Measurements from ENCODE around the gene WDR93. TPM values are rescaled to one million over a fixed set of nuclear protein-coding genes. Genes with fewer than 3 reads are reported as not detected.

Gene WDR93
- total RNA-seq, 1 experiment from 2014 or later = not detected

DNA sequence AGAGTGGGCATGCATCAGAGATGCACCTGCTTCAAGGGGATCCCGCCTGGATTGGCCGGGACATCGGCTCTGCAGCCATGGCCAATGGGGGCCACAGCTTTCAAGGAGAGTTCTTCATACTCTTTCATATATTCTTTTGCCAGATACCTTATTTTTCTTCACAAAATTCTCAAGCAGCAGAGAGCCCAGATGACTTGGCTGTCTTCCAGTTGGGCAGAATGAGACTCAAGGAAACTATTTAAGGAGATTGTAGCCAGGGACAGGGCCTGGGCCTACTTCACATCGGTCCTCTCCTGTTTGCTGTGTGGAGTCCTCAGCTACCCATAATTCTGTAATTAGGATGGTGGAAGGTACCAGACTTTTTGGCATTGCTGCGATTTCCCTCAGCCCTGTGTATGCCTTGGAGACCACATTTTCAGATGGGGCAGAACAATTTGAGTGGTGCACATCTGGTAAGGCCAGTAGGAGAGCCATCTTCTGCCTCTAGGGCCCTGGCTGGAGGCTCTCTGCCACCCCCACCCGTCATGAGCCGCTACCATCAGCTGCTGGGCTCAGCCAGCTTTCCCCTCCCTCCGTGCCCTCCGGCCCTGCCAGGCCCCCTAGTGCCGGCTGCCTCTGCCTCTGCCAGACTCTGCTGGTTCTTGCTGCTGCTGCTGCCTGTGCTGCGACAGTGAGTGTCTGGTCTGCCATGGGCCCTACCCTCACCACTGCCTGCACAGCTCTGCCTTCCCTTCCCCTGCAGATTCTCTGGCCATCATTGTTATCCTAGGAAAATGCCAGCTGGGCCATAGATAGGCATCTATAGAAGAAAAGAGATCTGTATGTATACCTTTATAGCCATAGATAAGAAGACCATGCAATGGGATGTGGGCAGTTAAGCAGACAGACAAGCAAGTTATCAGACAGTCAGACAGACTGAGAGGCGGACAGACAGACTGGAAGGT lies 18.1 kb upstream of the WDR93 start:
- Histone ChIP-seq H3K9ac (ENCODE audit: low read length) (no peak overlapping the region), H3K79me2 (ENCODE audit: low read length) (no peaks in the 10 kb centered on the region), H3K9me2 (replicated peaks; ENCODE audit: insufficient read depth, low read length) (no peaks in the 10 kb centered on the region), H3K4me1 (ENCODE audit: low read length) (no peaks in the 10 kb centered on the region), H4K20me1 (ENCODE audit: insufficient read depth, low read depth, low read length) (no peaks in the 10 kb centered on the region), H3K4me3 (ENCODE audit: low read length) (no peak overlapping the region), H3K27me3 (ENCODE audit: low read length) (no peaks in the 10 kb centered on the region), H3K4me2 (ENCODE audit: low read depth, low read length, poor library complexity, severe bottlenecking) (no peak overlapping the region), H3K9me3 (ENCODE audit: low read length) (no peaks in the 10 kb centered on the region), H3K36me3 (ENCODE audit: insufficient read depth, low read length) (no peaks in the 10 kb centered on the region), H2AFZ (ENCODE audit: low read length) (no peak overlapping the region), H3K27ac (ENCODE audit: low read length) (no peak overlapping the region)
- no peak for DNase-seq

DNA sequence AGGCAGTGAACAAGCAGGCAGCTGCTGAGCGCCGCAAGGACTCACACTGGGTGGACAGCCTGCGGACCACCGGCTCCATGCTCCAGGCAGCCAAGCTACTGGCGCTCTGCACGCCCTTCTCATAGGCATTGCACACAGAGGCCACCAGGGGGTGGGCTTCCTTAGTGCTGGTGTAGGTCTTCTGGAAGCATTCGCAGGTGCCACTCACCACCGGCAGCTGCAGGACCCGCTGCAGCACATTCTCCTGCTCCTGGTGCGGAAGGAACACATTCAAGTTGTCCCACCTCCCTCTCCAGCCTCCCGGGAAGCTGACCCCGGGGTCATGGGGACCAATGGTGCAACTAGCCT lies 17.5 kb upstream of the WDR93 start:
- no peaks in the 10 kb centered on the region for H3K27me3 ChIP-seq (ENCODE audit: low read length)
- no peaks in the 10 kb centered on the region for H3K79me2 ChIP-seq (ENCODE audit: low read length)
- H2AFZ ChIP-seq (ENCODE audit: low read length) = no peak overlapping the region
- no peaks in the 10 kb centered on the region for H3K4me1 ChIP-seq (ENCODE audit: low read length)
- DNase-seq = peak; percentile 84
- H3K9me3 ChIP-seq (ENCODE audit: low read length) = no peaks in the 10 kb centered on the region
- H3K9ac ChIP-seq (ENCODE audit: low read length) = no peak overlapping the region
- H3K9me2 ChIP-seq (replicated peaks; ENCODE audit: insufficient read depth, low read length) = no peaks in the 10 kb centered on the region
- H3K27ac ChIP-seq (ENCODE audit: low read length) = no peak overlapping the region
- no peaks in the 10 kb centered on the region for H4K20me1 ChIP-seq (ENCODE audit: insufficient read depth, low read depth, low read length)
- H3K4me3 ChIP-seq (ENCODE audit: low read length) = no peak overlapping the region
- no peak overlapping the region for H3K4me2 ChIP-seq (ENCODE audit: low read depth, low read length, poor library complexity, severe bottlenecking)
- no peaks in the 10 kb centered on the region for H3K36me3 ChIP-seq (ENCODE audit: insufficient read depth, low read length)

DNA sequence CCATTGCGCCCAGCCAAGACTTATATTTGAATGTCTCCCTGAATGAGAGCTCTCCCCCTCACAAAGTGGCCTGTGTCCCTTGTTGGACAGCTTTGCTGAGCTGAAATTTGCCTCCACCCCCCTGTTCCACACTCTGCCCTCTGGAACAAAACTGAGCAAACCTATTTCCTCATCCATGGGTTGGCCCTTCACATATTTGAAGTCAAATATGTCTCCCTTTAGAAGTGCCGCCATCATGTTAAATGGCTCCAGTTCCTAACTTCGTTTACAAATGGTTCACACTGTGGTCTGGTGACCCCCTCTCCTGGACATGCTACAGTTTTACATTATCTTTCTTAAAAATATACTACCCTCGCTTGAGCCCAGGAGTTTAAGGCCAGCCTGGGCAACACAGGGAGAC lies 16.1 kb upstream of the WDR93 start:
- H3K4me2 ChIP-seq (ENCODE audit: low read depth, low read length, poor library complexity, severe bottlenecking) = no peak overlapping the region
- H2AFZ ChIP-seq (ENCODE audit: low read length) = no peak overlapping the region
- no peaks in the 10 kb centered on the region for H3K4me1 ChIP-seq (ENCODE audit: low read length)
- no peaks in the 10 kb centered on the region for H3K9me2 ChIP-seq (replicated peaks; ENCODE audit: insufficient read depth, low read length)
- no peaks in the 10 kb centered on the region for H3K9me3 ChIP-seq (ENCODE audit: low read length)
- H3K27ac ChIP-seq (ENCODE audit: low read length) = no peak overlapping the region
- no peak overlapping the region for H3K4me3 ChIP-seq (ENCODE audit: low read length)
- DNase-seq = no peak
- no peaks in the 10 kb centered on the region for H3K79me2 ChIP-seq (ENCODE audit: low read length)
- no peaks in the 10 kb centered on the region for H3K36me3 ChIP-seq (ENCODE audit: insufficient read depth, low read length)
- H3K9ac ChIP-seq (ENCODE audit: low read length) = no peak overlapping the region
- H4K20me1 ChIP-seq (ENCODE audit: insufficient read depth, low read depth, low read length) = no peaks in the 10 kb centered on the region
- H3K27me3 ChIP-seq (ENCODE audit: low read length) = no peaks in the 10 kb centered on the region

DNA sequence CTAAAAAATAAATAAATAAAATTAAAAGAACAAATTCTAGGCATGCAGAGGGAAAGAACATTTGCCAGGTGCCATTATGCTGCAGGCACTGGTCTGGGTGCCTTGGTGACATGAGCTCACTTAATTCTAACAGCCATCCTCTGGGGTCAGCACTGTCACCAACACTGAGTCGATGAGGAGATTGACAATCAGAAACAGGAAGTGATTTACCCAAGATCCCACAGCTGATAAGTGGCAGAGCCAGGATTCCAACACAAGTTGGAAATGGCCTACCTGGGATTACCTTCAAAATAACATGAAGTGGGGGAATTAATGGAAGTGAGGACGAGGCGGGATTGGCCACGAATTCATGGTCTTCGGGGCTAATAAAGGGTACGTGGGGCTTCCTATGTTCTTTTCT lies 15.0 kb upstream of the WDR93 start:
- Histone ChIP-seq H3K9me2 (replicated peaks; ENCODE audit: insufficient read depth, low read length) (no peaks in the 10 kb centered on the region), H3K79me2 (ENCODE audit: low read length) (no peaks in the 10 kb centered on the region), H3K9ac (ENCODE audit: low read length) (no peak overlapping the region), H3K4me1 (ENCODE audit: low read length) (no peaks in the 10 kb centered on the region), H2AFZ (ENCODE audit: low read length) (no peak overlapping the region), H3K27ac (ENCODE audit: low read length) (no peak overlapping the region), H3K27me3 (ENCODE audit: low read length) (no peaks in the 10 kb centered on the region), H3K36me3 (ENCODE audit: insufficient read depth, low read length) (no peaks in the 10 kb centered on the region), H3K4me3 (ENCODE audit: low read length) (no peak overlapping the region), H4K20me1 (ENCODE audit: insufficient read depth, low read depth, low read length) (no peaks in the 10 kb centered on the region), H3K9me3 (ENCODE audit: low read length) (no peaks in the 10 kb centered on the region), H3K4me2 (ENCODE audit: low read depth, low read length, poor library complexity, severe bottlenecking) (no peak overlapping the region)
- DNase-seq = no peak

DNA sequence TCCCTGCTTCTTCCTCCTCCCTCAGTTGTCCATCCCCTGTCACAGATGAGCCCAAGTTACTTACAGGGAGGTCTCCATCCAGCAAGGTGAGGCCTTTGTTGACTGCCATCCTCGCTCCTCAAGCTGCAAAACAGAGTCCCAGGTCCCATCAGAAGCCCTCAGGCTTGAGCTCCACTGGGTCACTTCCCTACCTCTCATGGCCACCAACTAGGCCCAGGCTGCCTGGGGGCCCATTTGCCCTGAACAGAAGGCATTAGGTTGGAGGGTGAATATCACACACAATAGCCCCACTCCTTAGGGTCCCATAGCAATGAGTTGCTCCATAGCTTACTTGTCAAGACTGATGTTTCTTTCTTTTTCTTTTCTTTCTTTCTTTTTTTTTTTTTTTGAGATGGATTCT lies 13.2 kb upstream of the WDR93 start:
- H3K27me3 ChIP-seq (ENCODE audit: low read length) = no peaks in the 10 kb centered on the region
- no peak overlapping the region for H3K4me2 ChIP-seq (ENCODE audit: low read depth, low read length, poor library complexity, severe bottlenecking)
- no peak overlapping the region for H2AFZ ChIP-seq (ENCODE audit: low read length)
- H3K9ac ChIP-seq (ENCODE audit: low read length) = no peak overlapping the region
- H3K9me2 ChIP-seq (replicated peaks; ENCODE audit: insufficient read depth, low read length) = no peaks in the 10 kb centered on the region
- H3K9me3 ChIP-seq (ENCODE audit: low read length) = no peaks in the 10 kb centered on the region
- no peaks in the 10 kb centered on the region for H3K79me2 ChIP-seq (ENCODE audit: low read length)
- DNase-seq = no peak
- no peaks in the 10 kb centered on the region for H3K36me3 ChIP-seq (ENCODE audit: insufficient read depth, low read length)
- H3K4me3 ChIP-seq (ENCODE audit: low read length) = no peak overlapping the region
- no peaks in the 10 kb centered on the region for H3K4me1 ChIP-seq (ENCODE audit: low read length)
- no peaks in the 10 kb centered on the region for H4K20me1 ChIP-seq (ENCODE audit: insufficient read depth, low read depth, low read length)
- H3K27ac ChIP-seq (ENCODE audit: low read length) = no peak overlapping the region

DNA sequence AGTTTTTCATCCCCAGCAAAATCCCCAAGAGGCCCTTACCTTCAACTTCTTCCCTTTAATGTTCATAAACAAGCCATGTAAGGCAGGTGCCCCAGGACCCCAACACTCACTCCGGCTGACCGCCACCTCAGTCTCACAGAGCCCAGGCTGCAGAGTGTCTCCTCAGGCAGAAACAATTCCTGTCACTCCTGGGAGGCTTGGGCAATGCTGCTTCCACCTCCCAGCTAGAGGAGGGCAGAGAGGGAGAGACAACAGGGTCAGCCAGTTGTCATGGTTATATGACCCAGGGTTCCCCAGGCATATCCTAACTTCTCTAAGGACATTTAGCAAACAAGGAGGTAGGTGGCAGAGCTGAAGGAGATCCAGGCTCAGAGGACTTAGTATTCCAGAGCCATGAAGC lies 11.4 kb upstream of the WDR93 start, which contains the start of gene PLIN1:
Gene PLIN1, minus strand, starts transcription at position 156 of the 400 bp plus-strand sequence. CDS start 1,878 bp downstream, outside the sequence.
- no peak within 1 kb of the TSS for H3K9ac ChIP-seq (ENCODE audit: low read length)
- no peak for DNase-seq
- H2AFZ ChIP-seq (ENCODE audit: low read length) = no peak within 1 kb of the TSS
- H3K4me3 ChIP-seq (ENCODE audit: low read length) = no peak within 1 kb of the TSS
- no peaks in the 10 kb centered on the region for H3K4me1 ChIP-seq (ENCODE audit: low read length)
- H3K27me3 ChIP-seq (ENCODE audit: low read length) = no peaks in the 10 kb centered on the region
- no peaks in the 10 kb centered on the region for H3K9me3 ChIP-seq (ENCODE audit: low read length)
- H3K4me2 ChIP-seq (ENCODE audit: low read depth, low read length, poor library complexity, severe bottlenecking) = no peak within 1 kb of the TSS
- no peaks in the 10 kb centered on the region for H4K20me1 ChIP-seq (ENCODE audit: insufficient read depth, low read depth, low read length)
- H3K27ac ChIP-seq (ENCODE audit: low read length) = no peak within 1 kb of the TSS
- H3K36me3 ChIP-seq (ENCODE audit: insufficient read depth, low read length) = no peaks in the 10 kb centered on the region
- no peaks in the 10 kb centered on the region for H3K9me2 ChIP-seq (replicated peaks; ENCODE audit: insufficient read depth, low read length)
- no peaks in the 10 kb centered on the region for H3K79me2 ChIP-seq (ENCODE audit: low read length)

DNA sequence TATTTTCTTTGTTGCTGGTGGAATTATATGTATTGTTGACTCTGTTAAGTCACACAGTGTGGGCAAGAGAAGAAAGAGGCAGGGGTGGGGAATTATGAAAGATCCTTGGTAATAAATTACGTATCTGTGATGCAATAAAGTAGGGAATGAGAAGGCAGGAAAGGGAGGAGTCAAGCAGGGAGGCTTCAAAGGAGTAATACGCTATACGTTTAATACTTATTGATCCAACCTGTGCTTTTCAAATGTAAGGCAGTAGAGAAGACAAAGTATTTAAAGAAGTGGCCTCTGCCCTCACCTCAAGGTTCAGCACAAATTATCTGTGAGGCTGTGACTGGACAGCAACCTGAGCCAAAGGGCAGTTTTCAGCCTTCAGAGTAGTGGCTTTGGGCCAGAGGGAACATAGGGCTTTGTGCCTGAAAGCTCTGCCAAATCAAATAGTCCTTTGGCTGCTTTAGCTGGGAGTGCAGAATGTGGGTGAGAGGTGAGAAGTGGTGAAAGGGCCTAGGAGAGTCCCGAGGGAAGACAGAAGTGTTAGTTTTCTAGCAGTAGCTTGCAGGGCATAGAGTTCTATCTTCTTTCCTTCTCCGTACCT lies 10.2 kb upstream of the WDR93 start:
- no peaks in the 10 kb centered on the region for H3K36me3 ChIP-seq (ENCODE audit: insufficient read depth, low read length)
- no peak overlapping the region for H3K4me3 ChIP-seq (ENCODE audit: low read length)
- no peak overlapping the region for H3K9ac ChIP-seq (ENCODE audit: low read length)
- DNase-seq = no peak
- H3K4me1 ChIP-seq (ENCODE audit: low read length) = no peaks in the 10 kb centered on the region
- H4K20me1 ChIP-seq (ENCODE audit: insufficient read depth, low read depth, low read length) = no peaks in the 10 kb centered on the region
- H3K9me2 ChIP-seq (replicated peaks; ENCODE audit: insufficient read depth, low read length) = no peaks in the 10 kb centered on the region
- no peak overlapping the region for H2AFZ ChIP-seq (ENCODE audit: low read length)
- H3K27ac ChIP-seq (ENCODE audit: low read length) = no peak overlapping the region
- H3K27me3 ChIP-seq (ENCODE audit: low read length) = no peaks in the 10 kb centered on the region
- no peak overlapping the region for H3K4me2 ChIP-seq (ENCODE audit: low read depth, low read length, poor library complexity, severe bottlenecking)
- no peaks in the 10 kb centered on the region for H3K9me3 ChIP-seq (ENCODE audit: low read length)
- H3K79me2 ChIP-seq (ENCODE audit: low read length) = no peaks in the 10 kb centered on the region

DNA sequence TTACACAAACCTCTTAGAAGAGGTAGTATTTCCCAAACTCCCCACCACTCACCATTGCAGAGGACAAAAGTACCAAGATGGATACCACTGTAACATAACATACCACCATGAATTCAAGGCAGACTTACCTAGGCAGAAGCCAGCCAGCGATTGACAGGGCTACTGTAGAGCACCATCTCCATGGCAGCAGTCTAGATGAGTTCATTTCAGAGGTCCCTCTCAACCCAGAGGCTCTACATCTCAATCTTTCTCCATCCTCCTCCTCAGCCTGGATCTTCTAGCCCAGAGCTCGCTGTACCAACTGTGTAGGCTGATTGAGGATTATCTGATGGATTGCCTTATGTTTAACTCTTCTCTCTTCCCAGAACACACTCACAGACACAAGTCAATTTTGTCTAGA lies 9.5 kb upstream of the WDR93 start:
- H3K4me2 ChIP-seq (ENCODE audit: low read depth, low read length, poor library complexity, severe bottlenecking) = no peak overlapping the region
- no peaks in the 10 kb centered on the region for H3K4me1 ChIP-seq (ENCODE audit: low read length)

More for the DNA sequence above, 9.5 kb upstream of the WDR93 start:
- H3K9me3 ChIP-seq (ENCODE audit: low read length) = no peaks in the 10 kb centered on the region
- H3K27me3 ChIP-seq (ENCODE audit: low read length) = no peaks in the 10 kb centered on the region
- no peaks in the 10 kb centered on the region for H4K20me1 ChIP-seq (ENCODE audit: insufficient read depth, low read depth, low read length)
- H3K79me2 ChIP-seq (ENCODE audit: low read length) = no peaks in the 10 kb centered on the region
- no peak for DNase-seq
- H3K4me3 ChIP-seq (ENCODE audit: low read length) = no peak overlapping the region
- H3K9me2 ChIP-seq (replicated peaks; ENCODE audit: insufficient read depth, low read length) = no peaks in the 10 kb centered on the region
- H2AFZ ChIP-seq (ENCODE audit: low read length) = no peak overlapping the region
- H3K9ac ChIP-seq (ENCODE audit: low read length) = no peak overlapping the region
- H3K36me3 ChIP-seq (ENCODE audit: insufficient read depth, low read length) = no peaks in the 10 kb centered on the region
- no peak overlapping the region for H3K27ac ChIP-seq (ENCODE audit: low read length)

Data from Karpas-422 (cell line).